ENCODE results near the gene PDE7B.

The PDE7B gene

GRCh38 chr6:135906972-135907465 lies 55.5 kb downstream of the PDE7B start:
- Histone ChIP-seq H3K9me3 (ENCODE audit: control insufficient read depth, insufficient read depth, low read length) (no peaks in the 10 kb centered on the region), H3K4me1 (ENCODE audit: control insufficient read depth, insufficient read depth, low read length) (no peaks in the 10 kb centered on the region; the same call in 1 of the 2 replicates), H3K4me3 (ENCODE audit: low read depth, low read length) (no peak overlapping the region), H3K27me3 (ENCODE audit: control insufficient read depth, insufficient read depth, low read length) (no peaks in the 10 kb centered on the region), H3K36me3 (ENCODE audit: control insufficient read depth, insufficient read depth, low read length) (no peaks in the 10 kb centered on the region), H3K27ac (ENCODE audit: low read depth, low read length) (no peak overlapping the region), H3K9ac (ENCODE audit: low read depth, low read length) (no peak overlapping the region)

GRCh38 chr6:135909737-135910387 lies 58.4 kb downstream of the PDE7B start:
- Histone ChIP-seq H3K9me3 (ENCODE audit: control insufficient read depth, insufficient read depth, low read length) (no peaks in the 10 kb centered on the region), H3K36me3 (ENCODE audit: control insufficient read depth, insufficient read depth, low read length) (no peaks in the 10 kb centered on the region), H3K27ac (ENCODE audit: low read depth, low read length) (no peak overlapping the region), H3K9ac (ENCODE audit: low read depth, low read length) (no peak overlapping the region), H3K27me3 (ENCODE audit: control insufficient read depth, insufficient read depth, low read length) (no peaks in the 10 kb centered on the region), H3K4me1 (ENCODE audit: control insufficient read depth, insufficient read depth, low read length) (no peaks in the 10 kb centered on the region; the same call in 1 of the 2 replicates), H3K4me3 (ENCODE audit: low read depth, low read length) (no peak overlapping the region)

GRCh38 chr6:135910790-135911618 lies 59.5 kb downstream of the PDE7B start:
- H3K4me3 ChIP-seq (ENCODE audit: low read depth, low read length), result no peak overlapping the region
- no peaks in the 10 kb centered on the region for H3K27me3 ChIP-seq (ENCODE audit: control insufficient read depth, insufficient read depth, low read length)
- H3K4me1 ChIP-seq (ENCODE audit: control insufficient read depth, insufficient read depth, low read length), result no peaks in the 10 kb centered on the region; the same call in 1 of the 2 replicates
- H3K36me3 ChIP-seq (ENCODE audit: control insufficient read depth, insufficient read depth, low read length), result no peaks in the 10 kb centered on the region
- no peaks in the 10 kb centered on the region for H3K9me3 ChIP-seq (ENCODE audit: control insufficient read depth, insufficient read depth, low read length)
- H3K27ac ChIP-seq (ENCODE audit: low read depth, low read length), result no peak overlapping the region
- H3K9ac ChIP-seq (ENCODE audit: low read depth, low read length), result no peak overlapping the region

GRCh38 chr6:135913785-135914184 lies 62.3 kb downstream of the PDE7B start:
- no peaks in the 10 kb centered on the region for H3K4me1 ChIP-seq (ENCODE audit: control insufficient read depth, insufficient read depth, low read length)
- no peaks in the 10 kb centered on the region for H3K36me3 ChIP-seq (ENCODE audit: control insufficient read depth, insufficient read depth, low read length)
- no peak overlapping the region for H3K9ac ChIP-seq (ENCODE audit: low read depth, low read length)
- no peaks in the 10 kb centered on the region for H3K9me3 ChIP-seq (ENCODE audit: control insufficient read depth, insufficient read depth, low read length)
- H3K27me3 ChIP-seq (ENCODE audit: control insufficient read depth, insufficient read depth, low read length), result no peaks in the 10 kb centered on the region
- H3K27ac ChIP-seq (ENCODE audit: low read depth, low read length), result no peak overlapping the region
- no peak overlapping the region for H3K4me3 ChIP-seq (ENCODE audit: low read depth, low read length)

- Histone ChIP-seq H3K9me3 (ENCODE audit: control insufficient read depth, insufficient read depth, low read length) (no peaks in the 10 kb centered on the region), H3K36me3 (ENCODE audit: control insufficient read depth, insufficient read depth, low read length) (no peaks in the 10 kb centered on the region), H3K27me3 (ENCODE audit: control insufficient read depth, insufficient read depth, low read length) (no peaks in the 10 kb centered on the region), H3K27ac (ENCODE audit: low read depth, low read length) (no peak overlapping the region), H3K9ac (ENCODE audit: low read depth, low read length) (no peak overlapping the region), H3K4me3 (ENCODE audit: low read depth, low read length) (no peak overlapping the region), H3K4me1 (ENCODE audit: control insufficient read depth, insufficient read depth, low read length) (peaks cover 21% of the 10 kb centered on the region)
Observed at GRCh38 chr6:135919026-135919425, 67.5 kb downstream of the PDE7B start.

- H3K27me3 ChIP-seq (ENCODE audit: control insufficient read depth, insufficient read depth, low read length), result no peaks in the 10 kb centered on the region
- H3K9me3 ChIP-seq (ENCODE audit: control insufficient read depth, insufficient read depth, low read length), result no peaks in the 10 kb centered on the region
- no peak overlapping the region for H3K27ac ChIP-seq (ENCODE audit: low read depth, low read length)
- peaks cover 27% of the 10 kb centered on the region for H3K4me1 ChIP-seq (ENCODE audit: control insufficient read depth, insufficient read depth, low read length)
- no peaks in the 10 kb centered on the region for H3K36me3 ChIP-seq (ENCODE audit: control insufficient read depth, insufficient read depth, low read length)
- no peak overlapping the region for H3K4me3 ChIP-seq (ENCODE audit: low read depth, low read length)
- no peak overlapping the region for H3K9ac ChIP-seq (ENCODE audit: low read depth, low read length)
Observed at GRCh38 chr6:135920689-135921088, 69.2 kb downstream of the PDE7B start.

- H3K27ac ChIP-seq (ENCODE audit: low read depth, low read length), result no peak overlapping the region
- no peak overlapping the region for H3K9ac ChIP-seq (ENCODE audit: low read depth, low read length)
- no peaks in the 10 kb centered on the region for H3K36me3 ChIP-seq (ENCODE audit: control insufficient read depth, insufficient read depth, low read length)
- no peak overlapping the region for H3K4me3 ChIP-seq (ENCODE audit: low read depth, low read length)
- H3K4me1 ChIP-seq (ENCODE audit: control insufficient read depth, insufficient read depth, low read length), result peaks cover 27% of the 10 kb centered on the region
- no peaks in the 10 kb centered on the region for H3K27me3 ChIP-seq (ENCODE audit: control insufficient read depth, insufficient read depth, low read length)
- H3K9me3 ChIP-seq (ENCODE audit: control insufficient read depth, insufficient read depth, low read length), result no peaks in the 10 kb centered on the region
Observed at GRCh38 chr6:135921188-135921587, 69.7 kb downstream of the PDE7B start.

- H3K4me1 ChIP-seq (ENCODE audit: control insufficient read depth, insufficient read depth, low read length), result peaks cover 27% of the 10 kb centered on the region
- H3K36me3 ChIP-seq (ENCODE audit: control insufficient read depth, insufficient read depth, low read length), result no peaks in the 10 kb centered on the region
- peak overlapping the region; percentile 53 for H3K9ac ChIP-seq (ENCODE audit: low read depth, low read length)
- no peak overlapping the region for H3K4me3 ChIP-seq (ENCODE audit: low read depth, low read length)
- peak overlapping the region; percentile 86 for H3K27ac ChIP-seq (ENCODE audit: low read depth, low read length)
- no peaks in the 10 kb centered on the region for H3K27me3 ChIP-seq (ENCODE audit: control insufficient read depth, insufficient read depth, low read length)
- no peaks in the 10 kb centered on the region for H3K9me3 ChIP-seq (ENCODE audit: control insufficient read depth, insufficient read depth, low read length)
Observed at GRCh38 chr6:135922174-135922573, 70.7 kb downstream of the PDE7B start.

- no peaks in the 10 kb centered on the region for H3K9me3 ChIP-seq (ENCODE audit: control insufficient read depth, insufficient read depth, low read length)
- H3K27me3 ChIP-seq (ENCODE audit: control insufficient read depth, insufficient read depth, low read length), result no peaks in the 10 kb centered on the region
- H3K4me3 ChIP-seq (ENCODE audit: low read depth, low read length), result no peak overlapping the region
- H3K9ac ChIP-seq (ENCODE audit: low read depth, low read length), result no peak overlapping the region
- H3K27ac ChIP-seq (ENCODE audit: low read depth, low read length), result peak overlapping the region; percentile 86
- no peaks in the 10 kb centered on the region for H3K36me3 ChIP-seq (ENCODE audit: control insufficient read depth, insufficient read depth, low read length)
- H3K4me1 ChIP-seq (ENCODE audit: control insufficient read depth, insufficient read depth, low read length), result peaks cover 30% of the 10 kb centered on the region
Observed at GRCh38 chr6:135922746-135923145, 71.2 kb downstream of the PDE7B start.

GRCh38 chr6:135932651-135933050 lies 81.2 kb downstream of the PDE7B start:
- Histone ChIP-seq H3K27ac (ENCODE audit: low read depth, low read length) (no peak overlapping the region), H3K9me3 (ENCODE audit: control insufficient read depth, insufficient read depth, low read length) (no peaks in the 10 kb centered on the region)

GRCh38 chr6:135935941-135936601 lies 84.6 kb downstream of the PDE7B start:
- H3K9ac ChIP-seq (ENCODE audit: low read depth, low read length), result no peak overlapping the region
- H3K27ac ChIP-seq (ENCODE audit: low read depth, low read length), result no peak overlapping the region
- no peak overlapping the region for H3K4me3 ChIP-seq (ENCODE audit: low read depth, low read length)

More at GRCh38 chr6:135932651-135933050, 81.2 kb downstream of the PDE7B start:
- Histone ChIP-seq H3K36me3 (ENCODE audit: control insufficient read depth, insufficient read depth, low read length) (no peaks in the 10 kb centered on the region), H3K27me3 (ENCODE audit: control insufficient read depth, insufficient read depth, low read length) (no peaks in the 10 kb centered on the region), H3K4me1 (ENCODE audit: control insufficient read depth, insufficient read depth, low read length) (peaks cover 5% of the 10 kb centered on the region; the same call in 1 of the 2 replicates), H3K4me3 (ENCODE audit: low read depth, low read length) (no peak overlapping the region), H3K9ac (ENCODE audit: low read depth, low read length) (no peak overlapping the region)

More at GRCh38 chr6:135935941-135936601, 84.6 kb downstream of the PDE7B start:
- Histone ChIP-seq H3K36me3 (ENCODE audit: control insufficient read depth, insufficient read depth, low read length) (no peaks in the 10 kb centered on the region), H3K4me1 (ENCODE audit: control insufficient read depth, insufficient read depth, low read length) (no peaks in the 10 kb centered on the region), H3K9me3 (ENCODE audit: control insufficient read depth, insufficient read depth, low read length) (no peaks in the 10 kb centered on the region), H3K27me3 (ENCODE audit: control insufficient read depth, insufficient read depth, low read length) (no peaks in the 10 kb centered on the region)

Measured in HUES48 (cell line).